DOHH2 (cell line): ENCODE data around the gene ZC3H14.

Experiments used
- EZH2phosphoT487 ChIP-seq: fragments of 200-600 bp; sonication (generic); IDR thresholded peaks from 2 replicates; pipeline ENCODE4 v1.6.1; 2017; ENCODE audit warnings: borderline replicate concordance, mild to moderate bottlenecking, antibody characterized with exemption, low read length, moderate library complexity, mixed read lengths
- TF ChIP-seq, protein P1 (sequence below): fragments of 200-600 bp; sonication (generic); IDR thresholded peaks from one replicate; pipeline ENCODE4 v1.5.1; 2014; ENCODE audit warnings: antibody characterized with exemption, mild to moderate bottlenecking, low read depth, low read length; ENCODE audit not compliant: poor library complexity, severe bottlenecking

- TF ChIP-seq, protein P1, sequence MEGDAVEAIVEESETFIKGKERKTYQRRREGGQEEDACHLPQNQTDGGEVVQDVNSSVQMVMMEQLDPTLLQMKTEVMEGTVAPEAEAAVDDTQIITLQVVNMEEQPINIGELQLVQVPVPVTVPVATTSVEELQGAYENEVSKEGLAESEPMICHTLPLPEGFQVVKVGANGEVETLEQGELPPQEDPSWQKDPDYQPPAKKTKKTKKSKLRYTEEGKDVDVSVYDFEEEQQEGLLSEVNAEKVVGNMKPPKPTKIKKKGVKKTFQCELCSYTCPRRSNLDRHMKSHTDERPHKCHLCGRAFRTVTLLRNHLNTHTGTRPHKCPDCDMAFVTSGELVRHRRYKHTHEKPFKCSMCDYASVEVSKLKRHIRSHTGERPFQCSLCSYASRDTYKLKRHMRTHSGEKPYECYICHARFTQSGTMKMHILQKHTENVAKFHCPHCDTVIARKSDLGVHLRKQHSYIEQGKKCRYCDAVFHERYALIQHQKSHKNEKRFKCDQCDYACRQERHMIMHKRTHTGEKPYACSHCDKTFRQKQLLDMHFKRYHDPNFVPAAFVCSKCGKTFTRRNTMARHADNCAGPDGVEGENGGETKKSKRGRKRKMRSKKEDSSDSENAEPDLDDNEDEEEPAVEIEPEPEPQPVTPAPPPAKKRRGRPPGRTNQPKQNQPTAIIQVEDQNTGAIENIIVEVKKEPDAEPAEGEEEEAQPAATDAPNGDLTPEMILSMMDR, result no peak
- TF ChIP-seq EZH2phosphoT487, result no peak
Measured at GRCh38 chr14:88614218-88614907, 51.5 kb downstream of the ZC3H14 start.
